DLD1 (cell line): ENCODE results near the gene HOXB3.

Source experiments
- in situ Hi-C: cut with HindIII; loops from 2 replicates; pipeline ENCODE4 v1.10.0; 2017; ENCODE audit warnings: low sequenced_read_pairs

HOXB3 gene

GRCh38 chr17:48571024-48571818 lies 18.8 kb downstream of the HOXB3 start:
- in situ Hi-C loops, result no loop called here

GRCh38 chr17:48570325-48571023 lies 19.6 kb downstream of the HOXB3 start:
- in situ Hi-C loops, result no loop called here

DNA sequence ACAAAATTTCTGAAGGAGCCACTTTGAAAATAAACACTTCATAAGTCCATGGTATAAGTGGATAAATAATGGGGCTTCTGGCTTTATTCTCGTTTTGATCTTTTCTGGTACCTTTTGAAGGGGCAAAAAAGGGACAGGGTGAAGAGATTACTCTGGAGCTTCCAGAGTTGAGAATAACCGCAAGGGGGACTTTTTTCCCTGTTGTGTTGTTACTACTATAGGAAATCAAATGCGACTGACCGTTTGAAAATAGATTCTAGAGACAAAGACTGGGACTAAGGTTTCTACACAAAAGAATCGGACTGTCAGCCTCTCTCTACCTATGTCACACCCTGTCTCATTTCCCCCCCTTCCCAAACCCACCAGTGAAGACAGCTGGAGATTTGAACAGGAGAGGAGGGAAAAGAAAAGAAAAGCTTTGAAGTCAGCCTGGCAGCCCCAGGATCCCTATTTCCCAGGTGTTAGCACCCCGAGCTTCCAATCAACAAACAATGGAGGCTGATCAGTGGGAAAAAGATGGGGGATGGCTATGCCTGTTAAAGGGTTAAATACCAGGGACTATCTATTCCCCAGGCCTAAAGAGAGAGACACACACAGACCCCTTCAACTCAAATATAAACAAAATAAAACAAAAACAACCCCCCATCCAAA lies 20.2 kb downstream of the HOXB3 start:
- in situ Hi-C loops, result no loop called here

DNA sequence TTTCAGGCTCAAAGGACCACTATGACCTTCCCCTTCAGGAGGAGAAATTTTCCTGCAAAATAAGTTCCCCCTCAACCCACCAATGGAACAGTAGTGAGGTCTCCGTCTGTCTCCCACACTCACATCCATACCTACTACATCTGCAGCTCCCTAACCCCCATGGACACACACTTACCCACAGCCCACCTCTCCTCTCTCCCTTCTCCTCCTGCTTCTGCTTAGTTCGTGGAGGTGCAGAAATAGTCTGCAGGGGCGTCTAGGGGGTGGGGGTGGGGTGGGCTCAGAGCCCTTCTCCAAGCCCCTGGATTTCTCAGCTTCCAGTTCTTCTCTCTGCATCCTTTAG lies 20.8 kb downstream of the HOXB3 start:
- in situ Hi-C loops, result no loop called here

DNA sequence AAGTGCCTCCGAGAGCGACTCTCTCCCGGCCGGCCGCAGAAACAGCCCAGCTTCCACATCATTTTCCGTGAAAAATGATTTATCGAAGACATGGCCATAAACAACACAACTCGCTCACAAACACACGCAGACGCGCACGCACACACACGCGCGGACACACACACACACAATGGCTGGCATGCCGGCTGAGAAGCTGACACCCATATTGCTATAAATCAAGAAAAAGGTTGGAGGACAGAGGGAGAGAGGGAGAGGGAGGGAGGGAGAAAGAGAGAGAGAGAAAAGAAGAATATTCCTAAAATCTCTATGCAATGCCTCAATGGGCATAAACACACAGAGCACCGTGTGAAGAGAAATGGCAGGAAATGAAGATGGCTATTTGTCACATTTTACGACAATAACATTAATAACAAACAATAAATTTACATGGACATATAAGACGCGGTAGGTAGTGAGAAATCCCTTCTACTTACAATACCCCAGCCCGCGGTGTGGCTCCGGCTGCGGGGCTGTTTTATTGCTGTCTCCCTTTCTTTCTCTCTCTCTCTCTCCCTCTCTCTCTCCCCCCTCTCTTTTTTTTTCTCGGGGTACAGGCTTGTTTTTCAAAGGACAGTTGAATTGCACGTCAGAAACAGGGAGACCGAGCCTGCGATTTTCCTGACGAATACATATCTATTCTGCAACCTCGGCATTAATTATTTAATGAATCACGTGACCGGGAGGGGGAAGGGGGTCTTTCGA lies 21.4 kb downstream of the HOXB3 start:
- in situ Hi-C loops, result no loop called here

- in situ Hi-C loops, result no loop called here
Measured at GRCh38 chr17:48567646-48568354, 22.2 kb downstream of the HOXB3 start.

DNA sequence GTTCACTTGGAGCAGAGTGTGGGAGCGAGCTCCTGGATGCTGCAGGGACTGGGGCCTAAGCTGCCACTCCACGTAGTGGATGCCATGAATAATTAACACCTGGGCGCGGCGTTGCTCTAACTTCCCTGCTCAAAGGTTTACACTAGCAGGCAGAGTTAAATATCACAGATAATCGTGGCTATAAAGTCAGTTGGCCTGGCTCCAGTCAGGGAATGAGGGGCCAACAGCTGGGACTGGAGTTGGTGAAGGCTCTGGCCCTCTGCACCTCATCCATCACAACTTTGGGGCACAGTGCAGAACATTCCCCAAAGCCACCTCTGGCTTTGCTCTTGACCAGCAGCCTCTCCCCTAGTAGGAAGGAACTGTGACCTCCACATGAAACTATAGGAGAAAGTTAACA lies 22.8 kb downstream of the HOXB3 start:
- in situ Hi-C loops, result no loop called here

- in situ Hi-C loops, result no loop called here
Measured at GRCh38 chr17:48566717-48567116, 23.3 kb downstream of the HOXB3 start.

DNA sequence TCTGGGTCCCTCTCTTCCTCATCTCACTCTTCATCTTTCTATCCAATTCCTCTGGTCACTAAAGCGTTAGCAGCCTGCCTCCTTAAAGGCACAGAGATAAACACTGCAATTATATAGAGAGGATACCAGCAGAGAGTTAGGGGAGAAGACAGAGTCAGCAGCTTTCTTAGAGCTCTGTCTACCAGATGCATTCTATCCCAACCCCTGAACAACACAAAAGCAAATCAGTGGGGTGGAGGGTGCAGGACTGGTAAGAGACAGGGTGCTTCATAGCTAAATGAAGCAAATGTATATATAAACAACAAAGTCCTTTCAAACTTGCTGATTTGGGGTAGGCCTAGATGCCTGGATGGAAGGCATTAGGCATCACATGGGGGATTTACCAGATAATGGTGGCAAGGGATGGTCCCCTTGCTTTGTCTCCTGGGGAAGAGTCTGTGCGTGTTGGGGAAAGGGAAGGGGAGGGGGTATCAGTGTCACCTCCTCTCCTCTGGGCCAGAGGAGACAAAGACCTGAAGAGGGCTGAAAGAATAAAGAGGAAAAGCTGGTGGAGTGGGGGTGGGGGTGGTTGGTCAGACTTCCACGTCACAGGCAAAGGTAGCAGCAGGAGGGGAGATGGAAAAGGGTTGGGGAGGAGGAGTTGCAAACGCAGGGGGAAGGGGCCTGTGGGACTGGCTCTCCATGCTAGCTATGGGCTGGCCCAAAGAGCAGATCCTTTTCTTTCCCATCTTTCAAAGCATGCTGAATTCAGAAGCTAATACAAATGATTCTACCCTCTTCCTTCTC lies 23.9 kb downstream of the HOXB3 start:
- in situ Hi-C loops, result no loop called here

DNA sequence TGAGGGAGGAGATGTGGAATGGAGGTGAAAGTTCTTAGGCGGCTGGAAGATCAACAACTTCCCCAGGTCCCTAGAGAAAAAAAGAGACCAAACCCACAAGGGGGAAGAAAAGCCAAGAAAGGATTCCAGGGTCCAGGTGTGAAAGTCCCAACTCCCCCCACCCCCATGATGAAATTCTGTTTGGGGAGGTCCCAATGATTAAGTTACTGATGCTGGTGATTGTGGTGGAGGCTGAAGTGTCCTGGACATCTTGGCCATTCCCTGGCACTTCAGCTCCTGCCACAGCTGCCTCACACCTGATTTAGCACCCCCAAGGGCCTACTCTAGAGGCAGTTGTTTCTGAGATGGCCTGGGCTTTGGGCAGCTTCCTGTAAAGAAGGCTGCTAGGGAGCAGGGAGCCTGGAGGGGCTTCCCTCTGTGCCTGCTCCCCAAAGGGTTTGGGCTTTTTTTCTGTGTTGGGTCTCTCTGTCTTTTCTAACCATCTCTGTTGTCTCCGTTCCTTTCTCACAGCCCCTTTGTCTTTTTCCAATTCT lies 25.0 kb downstream of the HOXB3 start:
- in situ Hi-C loops, result no loop called here

DNA sequence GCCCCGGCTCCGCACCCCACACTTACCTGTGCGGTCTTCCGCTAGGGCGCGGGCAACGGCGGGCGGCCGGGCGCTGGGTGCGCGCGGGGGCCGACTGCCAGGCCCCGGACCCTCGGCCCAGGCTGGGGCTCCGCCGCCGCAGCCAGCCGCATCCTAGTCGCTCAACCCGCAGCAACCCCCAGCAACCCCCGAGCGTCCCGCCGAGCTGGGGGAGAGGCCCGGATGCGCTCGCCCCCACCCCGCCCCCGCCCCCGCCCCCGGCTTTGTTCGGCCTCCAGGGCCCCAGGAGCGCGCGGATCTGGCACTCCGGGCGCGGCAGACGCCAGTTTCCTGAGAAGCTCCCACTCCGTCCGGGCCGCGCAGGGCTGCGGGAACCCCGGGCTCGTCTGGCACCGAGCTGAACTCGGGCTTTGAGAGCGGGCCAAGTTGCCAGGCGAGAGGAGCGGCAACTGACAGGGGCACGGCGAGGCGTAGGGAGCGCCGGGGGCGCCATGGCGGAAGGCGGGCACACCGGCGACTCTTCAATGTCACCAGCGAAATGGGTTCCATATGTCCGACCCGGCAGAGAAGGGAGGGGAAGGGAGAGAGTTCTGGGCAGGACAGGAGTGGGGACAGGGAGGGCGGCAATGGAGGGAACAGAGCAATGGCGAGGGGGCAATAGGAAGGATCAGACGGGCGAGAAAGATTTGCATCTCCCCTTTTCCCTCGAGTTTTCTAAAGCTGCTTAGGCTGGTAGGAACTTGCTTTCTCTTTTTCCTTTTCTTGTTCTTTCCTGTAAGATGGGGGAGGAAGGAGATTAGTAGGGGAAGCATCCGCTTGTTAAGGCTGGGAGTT lies 25.6 kb downstream of the HOXB3 start:
- in situ Hi-C loops, result no loop called here

- in situ Hi-C loops, result no loop called here
Measured at GRCh38 chr17:48563867-48564187, 26.2 kb downstream of the HOXB3 start.

DNA sequence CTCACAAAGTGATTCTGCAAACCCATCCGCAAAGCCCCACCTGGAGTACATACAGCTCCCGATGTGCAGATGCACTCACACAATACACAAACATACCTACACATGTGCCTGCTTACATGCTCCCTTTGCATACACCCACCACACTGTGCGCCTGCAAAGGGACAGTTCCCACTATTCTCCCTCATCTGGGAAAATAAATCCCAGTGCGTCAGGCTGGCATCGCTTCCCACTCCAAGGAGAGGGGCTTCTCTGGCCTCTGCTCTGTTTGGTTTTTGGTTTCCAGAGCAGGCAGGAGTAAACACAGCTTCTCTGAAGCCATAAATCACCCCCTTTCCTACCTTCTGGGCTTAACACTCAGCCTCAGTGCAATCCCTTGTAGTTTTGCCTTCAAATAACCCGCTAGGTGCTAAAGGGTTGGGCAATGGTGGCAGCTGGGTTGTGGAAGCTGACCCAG lies 26.6 kb downstream of the HOXB3 start:
- in situ Hi-C loops, result no loop called here

DNA sequence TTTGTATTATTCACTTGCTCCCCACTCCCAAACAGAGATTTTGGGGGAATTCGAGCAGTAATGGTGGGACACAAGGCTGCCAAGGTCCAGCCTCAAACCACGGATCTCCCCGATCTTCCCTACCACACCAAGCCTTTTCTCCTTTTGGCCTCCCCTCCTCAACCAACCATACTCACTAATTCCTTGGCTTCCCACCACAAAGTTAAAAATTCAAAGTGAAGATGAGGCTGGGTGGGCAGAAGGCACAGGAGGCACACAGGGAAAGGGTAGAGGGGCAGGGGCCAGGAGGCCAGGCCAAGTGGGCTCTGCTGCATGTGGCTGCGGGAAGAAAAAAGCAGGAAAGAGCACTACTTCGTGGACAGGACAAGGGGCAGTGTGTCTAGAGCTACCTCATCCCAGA lies 27.1 kb downstream of the HOXB3 start:
- in situ Hi-C loops, result no loop called here

DNA sequence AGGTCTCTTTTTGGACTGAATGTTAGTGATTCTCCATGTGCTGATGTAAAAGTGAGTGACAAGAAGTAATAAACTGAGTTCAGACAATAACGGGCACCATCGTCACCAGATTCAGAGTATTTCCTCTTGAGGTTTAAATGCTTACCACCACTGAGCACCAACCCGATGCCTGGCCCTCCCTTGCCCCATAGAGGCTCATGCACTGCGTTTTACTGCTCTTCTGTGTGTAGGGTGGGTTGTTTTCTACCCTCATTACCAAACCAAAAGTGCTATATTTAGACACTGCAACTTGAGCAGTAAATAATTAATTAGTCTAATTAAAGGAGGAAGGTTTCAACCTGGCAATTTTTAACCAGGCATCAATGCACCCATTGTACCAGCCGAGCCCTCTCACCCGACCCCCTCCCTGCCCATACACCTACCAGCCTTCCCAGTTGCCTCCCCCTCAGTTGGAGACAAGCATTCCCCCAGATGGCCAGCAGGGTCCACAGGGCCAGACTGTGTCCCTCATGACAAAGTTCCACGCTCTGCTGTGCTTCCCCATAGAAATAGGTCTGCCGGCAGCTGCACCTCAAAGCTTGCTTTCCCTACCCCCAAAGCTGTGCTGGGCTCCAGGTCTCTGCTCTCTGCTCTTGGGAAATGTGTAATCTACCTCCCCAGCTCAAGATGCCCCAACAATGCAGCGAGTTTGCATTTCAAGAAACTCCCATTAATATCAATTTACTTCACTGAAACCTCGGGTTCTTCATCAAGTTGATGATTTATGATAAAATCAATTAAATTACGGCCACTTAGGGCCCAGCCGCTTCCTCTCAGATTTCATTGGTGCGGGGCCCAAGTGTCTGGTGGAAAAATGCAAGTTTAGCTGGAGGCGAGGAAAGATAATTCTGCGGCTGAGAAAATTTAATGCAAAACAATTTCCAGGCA lies 27.9 kb downstream of the HOXB3 start:
- in situ Hi-C loops, result no loop called here

DNA sequence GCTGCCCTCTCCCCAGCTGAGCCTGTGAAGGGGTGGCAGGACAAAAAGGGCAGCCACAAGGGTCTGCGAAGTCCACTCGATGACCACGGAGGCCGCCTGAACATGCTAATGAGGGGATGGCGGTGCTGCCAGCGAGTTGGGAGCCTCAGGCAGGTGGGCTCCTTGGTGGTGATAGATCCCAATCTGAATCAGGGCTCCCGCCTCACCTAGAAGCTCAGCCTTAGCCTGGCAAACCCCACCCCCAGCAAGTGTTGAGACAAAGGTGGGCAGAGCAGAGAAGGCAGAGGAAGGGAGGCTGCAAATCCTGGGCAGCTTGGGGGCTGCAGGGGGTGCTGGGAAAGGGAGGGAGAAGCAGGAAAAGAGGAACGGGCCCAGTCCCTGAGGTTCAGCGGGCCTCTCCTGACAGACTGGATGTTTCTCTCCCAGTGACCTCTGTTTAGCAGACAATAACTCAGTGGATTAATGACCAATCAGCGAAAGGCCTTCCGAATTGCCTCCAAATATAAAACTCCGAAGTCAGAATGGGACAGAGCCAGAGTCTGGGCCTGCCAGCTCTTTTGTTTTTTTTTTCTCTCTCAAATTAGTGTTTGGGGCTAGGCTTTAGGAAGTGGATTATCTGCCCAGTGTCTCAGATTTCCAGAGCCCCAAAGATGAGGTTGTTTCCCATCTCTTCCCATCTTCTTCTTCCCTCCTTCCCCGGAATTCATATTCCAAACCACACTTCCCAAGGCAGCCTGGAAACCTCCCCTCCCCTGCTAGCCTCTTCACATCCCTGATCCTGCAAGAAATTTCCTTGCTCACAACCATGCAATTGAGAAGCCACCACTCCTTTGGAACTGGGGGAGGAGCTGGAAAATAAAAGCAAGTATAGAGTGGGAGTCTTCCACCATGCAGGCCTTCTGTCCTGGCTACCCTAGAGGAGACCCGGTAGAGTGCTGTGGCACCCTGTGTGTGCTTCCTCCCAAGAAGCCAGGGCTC lies 29.9 kb downstream of the HOXB3 start:
- in situ Hi-C loops, result no loop called here
